Neural cell (in vitro differentiated cells): ENCODE results near the gene SMPD2. TPM values are rescaled to one million over a fixed set of nuclear protein-coding genes. Genes with fewer than 3 reads are reported as not detected.

Experiments
- H2AFZ ChIP-seq: fragments of 200-600, 300-800 bp; sonication (generic), shearing (Covaris generic); 2 replicates; pipeline ENCODE4 v1.6.0; 2014; ENCODE audit warnings: low read depth, mild to moderate bottlenecking, antibody characterized with exemption, low read length, moderate library complexity
- H3F3A ChIP-seq: fragments of 200-600 bp; shearing (Covaris generic); 2 replicates; pipeline ENCODE4 v1.6.1; 2016; ENCODE audit warnings: mild to moderate bottlenecking, moderate library complexity, mixed read lengths, antibody characterized with exemption, low read length; ENCODE audit not compliant: insufficient read depth, poor library complexity, severe bottlenecking
- H3K27ac ChIP-seq: fragments of 200-600, 300-800 bp; sonication (generic), shearing (Covaris generic); 2 replicates; pipeline ENCODE4 v1.5.1; 2014; ENCODE audit warnings: mild to moderate bottlenecking, low read length, moderate library complexity
- H3K27me3 ChIP-seq: fragments of 300-800, 200-600 bp; sonication (generic), shearing (Covaris generic); 2 replicates; pipeline ENCODE4 v1.6.0; 2014; ENCODE audit warnings: mild to moderate bottlenecking, low read depth, low read length, moderate library complexity; ENCODE audit not compliant: insufficient read depth
- H3K36me3 ChIP-seq: fragments of 300-800, 200-600 bp; sonication (generic), shearing (Covaris generic); 2 replicates; pipeline ENCODE4 v1.5.1; 2014; ENCODE audit warnings: mild to moderate bottlenecking, antibody characterized with exemption, low read length, moderate library complexity; ENCODE audit not compliant: insufficient read depth
- H3K4me2 ChIP-seq: fragments of 300-800, 200-600 bp; sonication (generic), shearing (Covaris generic); 2 replicates; pipeline ENCODE4 v1.6.0; 2014; ENCODE audit warnings: mild to moderate bottlenecking, low read length
- H3K4me3 ChIP-seq: fragments of 300-800, 200-600 bp; sonication (generic), shearing (Covaris generic); 2 replicates; pipeline ENCODE4 v1.5.1; 2014; ENCODE audit warnings: mild to moderate bottlenecking, low read length, moderate library complexity
- H3K79me2 ChIP-seq: fragments of 200-600 bp; shearing (Covaris generic); replicated peaks from 2 replicates; pipeline ENCODE4 v1.6.0; 2014; ENCODE audit warnings: mild to moderate bottlenecking, low read length, moderate library complexity; ENCODE audit not compliant: insufficient read depth
- H3K9ac ChIP-seq: fragments of 300-800, 200-600 bp; sonication (generic), shearing (Covaris generic); 2 replicates; pipeline ENCODE4 v1.6.1; 2016; ENCODE audit warnings: mild to moderate bottlenecking, low read length, mixed read lengths
- H3K9me2 ChIP-seq: fragments of 200-600 bp; shearing (Covaris generic); 2 replicates; pipeline ENCODE4 v1.6.1; 2016; ENCODE audit warnings: mild to moderate bottlenecking, low read length, mixed read lengths; ENCODE audit not compliant: insufficient read depth
- H3K9me3 ChIP-seq: fragments of 200-600, 300-800 bp; sonication (generic), shearing (Covaris generic); 2 replicates; pipeline ENCODE4 v1.6.1; 2016; ENCODE audit warnings: mild to moderate bottlenecking, mixed run types, low read length, moderate library complexity, mixed read lengths
- H4K20me1 ChIP-seq: fragments of 200-600 bp; shearing (Covaris generic); 2 replicates; pipeline ENCODE4 v1.6.1; 2016; ENCODE audit warnings: mild to moderate bottlenecking, mixed run types; ENCODE audit not compliant: insufficient read depth
- EP300 ChIP-seq: fragments of 450-650 bp; conservative IDR thresholded peaks from 2 replicates; pipeline ENCODE4 v1.6.1; 2014; ENCODE audit warnings: antibody characterized with exemption, mild to moderate bottlenecking, moderate library complexity; ENCODE audit not compliant: poor library complexity, severe bottlenecking
- EZH2 ChIP-seq: fragments of 200-600, 300-800 bp; shearing (Covaris generic), sonication (generic); IDR thresholded peaks from 2 replicates; pipeline ENCODE4 v1.6.1; 2014; ENCODE audit warnings: antibody characterized with exemption, low read length, borderline replicate concordance, mild to moderate bottlenecking; ENCODE audit not compliant: insufficient read depth, poor library complexity, severe bottlenecking
- MXI1 ChIP-seq: fragments of 450-650 bp; conservative IDR thresholded peaks from 2 replicates; pipeline ENCODE4 v1.6.1; 2014; ENCODE audit warnings: antibody characterized with exemption, mild to moderate bottlenecking; ENCODE audit not compliant: poor library complexity, severe bottlenecking
- POLR2AphosphoS5 ChIP-seq: IDR thresholded peaks from 2 replicates; pipeline ENCODE4 v1.6.1; 2012
- RAD21 ChIP-seq: fragments of 450-650 bp; conservative IDR thresholded peaks from 2 replicates; pipeline ENCODE4 v1.6.1; 2014; ENCODE audit warnings: antibody characterized with exemption, mild to moderate bottlenecking, moderate library complexity
- SMC3 ChIP-seq: fragments of 450-650 bp; conservative IDR thresholded peaks from 2 replicates; pipeline ENCODE4 v1.6.1; 2014; ENCODE audit warnings: antibody characterized with exemption, mild to moderate bottlenecking, moderate library complexity; ENCODE audit not compliant: poor library complexity
- TAF1 ChIP-seq: IDR thresholded peaks from 2 replicates; pipeline ENCODE4 v1.6.1; 2012; ENCODE audit warnings: low read depth
- polyA plus RNA-seq: library from polyadenylated mRNA; depleted of rRNA; stranded (reverse); fragments of >200 nt; gene quantifications from 2 replicates; pipeline ENCODE4 v1.2.3, GENCODE V29; 2014
- TF ChIP-seq, protein P1 (sequence below): IDR thresholded peaks from 2 replicates; pipeline ENCODE4 v1.6.1; 2012; ENCODE audit warnings: borderline replicate concordance
- TF ChIP-seq, protein P2 (sequence below): fragments of 450-650 bp; IDR thresholded peaks from 2 replicates; pipeline ENCODE4 v1.5.1; 2014; ENCODE audit warnings: antibody characterized with exemption, mild to moderate bottlenecking, moderate library complexity; ENCODE audit not compliant: poor library complexity, severe bottlenecking

SMPD2 gene
- polyA plus RNA-seq, 1 donor from 2014 or later: 8.0 TPM

DNA sequence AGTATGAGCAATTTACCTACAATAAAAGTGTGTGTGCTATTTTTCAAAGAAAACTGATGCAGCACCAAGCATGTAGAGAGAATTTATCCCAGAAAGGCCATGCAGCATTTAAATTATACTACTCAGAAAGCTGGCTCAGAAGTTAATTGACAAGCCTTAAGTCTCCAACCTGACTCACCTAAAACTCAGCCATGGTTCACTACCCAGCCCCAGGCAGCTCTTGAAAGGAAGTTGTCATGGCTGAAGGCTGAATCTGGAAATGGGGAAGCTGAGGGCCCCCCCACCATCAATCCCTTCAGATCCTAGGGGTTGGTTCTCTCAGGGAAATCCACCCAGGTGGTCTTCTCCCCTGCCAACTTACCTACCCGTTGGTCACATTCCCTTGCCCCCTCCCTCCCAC is 19.8 kb upstream of the SMPD2 start:
- H2AFZ ChIP-seq: no peak overlapping the region
- no peak overlapping the region for H3K9ac ChIP-seq
- no peaks in the 10 kb centered on the region for H3K79me2 ChIP-seq
- H3K36me3 ChIP-seq: no peaks in the 10 kb centered on the region
- no peaks in the 10 kb centered on the region for H4K20me1 ChIP-seq
- no peak overlapping the region for H3K27ac ChIP-seq
- TF ChIP-seq EZH2: no peak
- no peak for TF ChIP-seq EP300
- TF ChIP-seq, protein P1, sequence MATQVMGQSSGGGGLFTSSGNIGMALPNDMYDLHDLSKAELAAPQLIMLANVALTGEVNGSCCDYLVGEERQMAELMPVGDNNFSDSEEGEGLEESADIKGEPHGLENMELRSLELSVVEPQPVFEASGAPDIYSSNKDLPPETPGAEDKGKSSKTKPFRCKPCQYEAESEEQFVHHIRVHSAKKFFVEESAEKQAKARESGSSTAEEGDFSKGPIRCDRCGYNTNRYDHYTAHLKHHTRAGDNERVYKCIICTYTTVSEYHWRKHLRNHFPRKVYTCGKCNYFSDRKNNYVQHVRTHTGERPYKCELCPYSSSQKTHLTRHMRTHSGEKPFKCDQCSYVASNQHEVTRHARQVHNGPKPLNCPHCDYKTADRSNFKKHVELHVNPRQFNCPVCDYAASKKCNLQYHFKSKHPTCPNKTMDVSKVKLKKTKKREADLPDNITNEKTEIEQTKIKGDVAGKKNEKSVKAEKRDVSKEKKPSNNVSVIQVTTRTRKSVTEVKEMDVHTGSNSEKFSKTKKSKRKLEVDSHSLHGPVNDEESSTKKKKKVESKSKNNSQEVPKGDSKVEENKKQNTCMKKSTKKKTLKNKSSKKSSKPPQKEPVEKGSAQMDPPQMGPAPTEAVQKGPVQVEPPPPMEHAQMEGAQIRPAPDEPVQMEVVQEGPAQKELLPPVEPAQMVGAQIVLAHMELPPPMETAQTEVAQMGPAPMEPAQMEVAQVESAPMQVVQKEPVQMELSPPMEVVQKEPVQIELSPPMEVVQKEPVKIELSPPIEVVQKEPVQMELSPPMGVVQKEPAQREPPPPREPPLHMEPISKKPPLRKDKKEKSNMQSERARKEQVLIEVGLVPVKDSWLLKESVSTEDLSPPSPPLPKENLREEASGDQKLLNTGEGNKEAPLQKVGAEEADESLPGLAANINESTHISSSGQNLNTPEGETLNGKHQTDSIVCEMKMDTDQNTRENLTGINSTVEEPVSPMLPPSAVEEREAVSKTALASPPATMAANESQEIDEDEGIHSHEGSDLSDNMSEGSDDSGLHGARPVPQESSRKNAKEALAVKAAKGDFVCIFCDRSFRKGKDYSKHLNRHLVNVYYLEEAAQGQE: no peak
- TF ChIP-seq SMC3: no peak
- no peak for TF ChIP-seq RAD21
- TF ChIP-seq MXI1: no peak
- TF ChIP-seq, protein P2, sequence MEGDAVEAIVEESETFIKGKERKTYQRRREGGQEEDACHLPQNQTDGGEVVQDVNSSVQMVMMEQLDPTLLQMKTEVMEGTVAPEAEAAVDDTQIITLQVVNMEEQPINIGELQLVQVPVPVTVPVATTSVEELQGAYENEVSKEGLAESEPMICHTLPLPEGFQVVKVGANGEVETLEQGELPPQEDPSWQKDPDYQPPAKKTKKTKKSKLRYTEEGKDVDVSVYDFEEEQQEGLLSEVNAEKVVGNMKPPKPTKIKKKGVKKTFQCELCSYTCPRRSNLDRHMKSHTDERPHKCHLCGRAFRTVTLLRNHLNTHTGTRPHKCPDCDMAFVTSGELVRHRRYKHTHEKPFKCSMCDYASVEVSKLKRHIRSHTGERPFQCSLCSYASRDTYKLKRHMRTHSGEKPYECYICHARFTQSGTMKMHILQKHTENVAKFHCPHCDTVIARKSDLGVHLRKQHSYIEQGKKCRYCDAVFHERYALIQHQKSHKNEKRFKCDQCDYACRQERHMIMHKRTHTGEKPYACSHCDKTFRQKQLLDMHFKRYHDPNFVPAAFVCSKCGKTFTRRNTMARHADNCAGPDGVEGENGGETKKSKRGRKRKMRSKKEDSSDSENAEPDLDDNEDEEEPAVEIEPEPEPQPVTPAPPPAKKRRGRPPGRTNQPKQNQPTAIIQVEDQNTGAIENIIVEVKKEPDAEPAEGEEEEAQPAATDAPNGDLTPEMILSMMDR: no peak
- H3K4me2 ChIP-seq: no peak overlapping the region
- H3F3A ChIP-seq: no peaks in the 10 kb centered on the region
- no peak overlapping the region for H3K4me3 ChIP-seq
- no peaks in the 10 kb centered on the region for H3K9me2 ChIP-seq
- H3K9me3 ChIP-seq: no peaks in the 10 kb centered on the region
- no peaks in the 10 kb centered on the region for H3K27me3 ChIP-seq

DNA sequence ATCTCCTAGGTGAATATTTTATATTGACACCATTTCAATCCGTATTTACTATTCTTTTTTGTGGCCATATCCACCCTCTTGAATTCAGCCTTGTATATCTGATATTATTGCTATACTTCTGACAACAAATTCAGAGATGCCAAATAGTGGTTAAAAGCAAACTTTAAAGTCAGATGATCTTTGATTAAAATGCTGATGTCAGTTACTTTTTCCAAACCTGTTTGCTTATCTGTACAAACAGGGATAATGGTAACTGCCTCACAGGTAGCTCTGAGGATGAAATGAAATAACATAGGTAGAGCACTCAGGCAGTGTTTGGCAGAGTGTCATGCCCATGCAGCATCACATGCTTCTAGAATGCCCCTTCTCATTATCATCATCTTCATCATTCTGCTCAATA is 19.3 kb upstream of the SMPD2 start:
- Histone ChIP-seq H3K4me3 (no peak overlapping the region), H3K79me2 (no peaks in the 10 kb centered on the region), H3K27me3 (no peaks in the 10 kb centered on the region), H3K4me2 (no peak overlapping the region), H3K36me3 (no peaks in the 10 kb centered on the region), H2AFZ (no peak overlapping the region), H4K20me1 (no peaks in the 10 kb centered on the region), H3F3A (no peaks in the 10 kb centered on the region), H3K9ac (no peak overlapping the region), H3K9me2 (no peaks in the 10 kb centered on the region), H3K27ac (no peak overlapping the region), H3K9me3 (no peaks in the 10 kb centered on the region)
- no peak for TF ChIP-seq POLR2AphosphoS5
- TF ChIP-seq EP300: no peak
- TF ChIP-seq, protein P2: no peak
- TF ChIP-seq, protein P1: no peak
- TF ChIP-seq MXI1: no peak
- no peak for TF ChIP-seq RAD21
- no peak for TF ChIP-seq EZH2
- TF ChIP-seq SMC3: no peak
- TF ChIP-seq TAF1: no peak
